Measurements from ENCODE around the gene MTA2.
"Not testable (repeated sequence)": the region's sequence is repeated elsewhere in the genome, so short reads cannot be mapped to it uniquely, and the experiment has no call there.

- TF ChIP-seq CTCF (IDR thresholded peaks at IDR 0.05 in 2 of 3, conservative IDR thresholded peaks at IDR 0.05 in 1 of 3; ENCODE audit: control insufficient read depth in 2 of 3, extremely low read depth in 1 of 3, insufficient read depth in 1 of 3, low read depth in 3 of 3, low read length in 3 of 3); SIN3A (IDR thresholded peaks at IDR 0.05; ENCODE audit: low read depth, low read length); POLR2AphosphoS5 (IDR thresholded peaks at IDR 0.05; ENCODE audit: low read length); PML (IDR thresholded peaks at IDR 0.05; ENCODE audit: low read length); POLR2A (IDR thresholded peaks at IDR 0.05; ENCODE audit: low read depth, low read length); SUPT20H (IDR thresholded peaks at IDR 0.05; ENCODE audit: borderline replicate concordance, control insufficient read depth, low read depth, low read length); EP300 (IDR thresholded peaks at IDR 0.05; ENCODE audit: borderline replicate concordance in 1 of 2, control insufficient read depth in 1 of 2, low read depth in 2 of 2, low read length in 2 of 2); TAF1 (IDR thresholded peaks at IDR 0.05; ENCODE audit: borderline replicate concordance, low read depth, low read length); YY1 (IDR thresholded peaks at IDR 0.05; ENCODE audit: low read depth, low read length); MYC (IDR thresholded peaks at IDR 0.05; ENCODE audit: insufficient read depth, insufficient read length, insufficient replicate concordance, low read length, severe bottlenecking); PAX8 (IDR thresholded peaks at IDR 0.05); HDAC2 (IDR thresholded peaks at IDR 0.05); ZNF24 (IDR thresholded peaks at IDR 0.05): not testable (repeated sequence)
Observed at GRCh38 chr11:62650283-62650682, 48.6 kb upstream of the MTA2 start.

All from GM12878 (cell line).